Endothelial cell (in vitro differentiated cells): ENCODE results near the gene EMILIN3. TPM values are rescaled to one million over a fixed set of nuclear protein-coding genes. Genes with fewer than 3 reads are reported as not detected.

Experiments used
- DNase-seq: peaks from one replicate; pipeline ENCODE4 v3.0.0; 2021; ENCODE audit warnings: low spot score
- H3K27ac Mint-ChIP-seq: one replicate; pipeline ENCODE4 v1.8.0; 2021; ENCODE audit warnings: mixed read lengths, inconsistent platforms; ENCODE audit not compliant: unreplicated experiment
- H3K27me3 Mint-ChIP-seq: one replicate; pipeline ENCODE4 v1.8.0; 2021; ENCODE audit warnings: mild to moderate bottlenecking, moderate library complexity, mixed read lengths, inconsistent platforms; ENCODE audit not compliant: unreplicated experiment
- H3K36me3 Mint-ChIP-seq: one replicate; pipeline ENCODE4 v1.8.0; 2021; ENCODE audit warnings: mild to moderate bottlenecking, low read depth, mixed read lengths, inconsistent platforms; ENCODE audit not compliant: unreplicated experiment
- H3K4me1 Mint-ChIP-seq: one replicate; pipeline ENCODE4 v1.8.0; 2021; ENCODE audit warnings: mild to moderate bottlenecking, mixed read lengths, inconsistent platforms; ENCODE audit not compliant: unreplicated experiment
- H3K4me3 Mint-ChIP-seq: one replicate; pipeline ENCODE4 v1.8.0; 2021; ENCODE audit warnings: mild to moderate bottlenecking, mixed read lengths, inconsistent platforms; ENCODE audit not compliant: unreplicated experiment
- H3K9me3 Mint-ChIP-seq: one replicate; pipeline ENCODE4 v1.8.0; 2021; ENCODE audit warnings: mixed read lengths, inconsistent platforms; ENCODE audit not compliant: unreplicated experiment
- CTCF ChIP-seq: fragments of 200-600 bp; sonication (generic); IDR thresholded peaks from one replicate; pipeline ENCODE4 v1.5.0; 2021; ENCODE audit warnings: antibody characterized with exemption; ENCODE audit not compliant: unreplicated experiment
- total RNA-seq: library from RNA; stranded (reverse); fragmentation: NEBNext Ultra II Directional; extraction: Animal tissue kit (Norgen Biotek cat#: 25700); gene quantifications from one replicate; pipeline ENCODE4 v1.2.1, GENCODE V29; 2021; ENCODE audit not compliant: unreplicated experiment

Gene EMILIN3
- total RNA-seq, 1 donor from 2014 or later = 0.28 TPM

DNA sequence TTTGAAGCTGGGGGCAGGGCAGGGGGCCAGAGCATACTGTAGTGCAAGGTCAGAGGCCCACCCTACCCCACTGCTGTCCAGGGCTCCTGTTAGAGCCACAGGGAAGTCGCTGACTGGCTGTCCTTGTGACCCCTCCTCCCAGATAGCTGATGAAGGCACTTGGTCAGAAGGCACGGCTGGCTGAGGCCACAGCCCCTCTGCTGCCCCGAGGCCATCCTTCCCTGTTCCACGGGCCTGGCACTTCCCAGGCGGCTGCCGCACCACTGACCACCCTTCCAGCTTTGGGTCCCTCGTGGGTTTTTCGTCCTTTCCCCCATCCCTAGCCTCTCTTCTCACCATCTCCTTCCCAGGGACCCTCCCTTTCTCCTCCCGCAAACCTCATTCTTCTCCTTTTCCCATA, 9.2 kb upstream of the EMILIN3 start:
- H3K9me3 Mint-ChIP-seq = peaks cover 10% of the 10 kb centered on the region
- DNase-seq = no peak
- no peak for TF ChIP-seq CTCF
- H3K27me3 Mint-ChIP-seq = peaks cover 10% of the 10 kb centered on the region
- no peak overlapping the region for H3K27ac Mint-ChIP-seq
- peaks cover 12% of the 10 kb centered on the region for H3K36me3 Mint-ChIP-seq
- no peak overlapping the region for H3K4me3 Mint-ChIP-seq
- H3K4me1 Mint-ChIP-seq = peaks cover 8% of the 10 kb centered on the region

DNA sequence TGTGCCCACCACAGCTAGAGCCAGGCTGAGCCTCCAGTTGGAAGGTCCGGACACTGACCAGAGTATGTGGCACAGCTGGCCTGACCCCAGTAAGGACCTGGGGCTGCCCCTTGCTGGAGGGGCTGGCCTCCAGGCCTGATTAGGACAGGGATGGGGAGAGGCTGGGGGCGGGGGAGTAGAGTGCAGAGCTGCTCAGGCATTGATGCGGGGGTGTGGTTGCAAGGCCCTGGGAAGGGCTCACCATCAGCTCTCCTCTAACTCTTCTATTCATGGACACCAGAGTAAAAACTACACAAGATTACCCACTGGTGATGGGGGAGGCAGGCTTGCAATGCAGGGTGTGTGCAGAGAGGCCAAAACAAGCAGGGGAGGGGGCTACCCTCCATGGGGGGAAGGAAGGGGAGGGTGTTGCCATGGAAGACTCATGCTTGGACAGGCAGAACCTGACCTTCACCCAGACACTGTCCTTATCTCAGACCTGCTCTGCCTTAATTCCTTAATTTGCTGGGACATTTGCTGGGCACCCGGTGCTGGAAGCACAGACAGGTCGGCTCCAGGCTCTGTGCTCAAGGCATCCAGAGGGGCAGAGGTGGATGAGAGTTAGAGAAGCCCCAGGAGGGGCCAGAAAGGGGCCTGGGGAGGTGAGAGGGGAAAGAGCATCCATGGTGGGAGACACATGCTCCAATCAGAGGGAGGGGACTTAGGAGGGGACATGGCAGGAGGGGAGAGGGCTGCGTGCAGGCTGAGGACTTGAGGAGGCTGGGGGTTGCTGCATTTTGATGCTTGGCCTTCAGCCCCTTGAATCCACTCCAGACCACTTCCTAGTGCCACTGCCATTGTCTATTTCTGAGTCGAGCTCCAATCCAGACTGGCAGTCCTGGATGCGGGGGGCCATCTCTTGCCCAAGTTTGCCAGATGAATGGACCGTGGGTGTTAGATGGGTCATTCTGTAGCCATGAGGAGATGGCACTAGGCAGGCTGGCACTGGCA, 7.6 kb upstream of the EMILIN3 start:
- Mint-ChIP-seq H3K9me3 (peaks cover 10% of the 10 kb centered on the region), H3K4me3 (no peak overlapping the region), H3K27me3 (peaks cover 7% of the 10 kb centered on the region), H3K4me1 (no peaks in the 10 kb centered on the region), H3K36me3 (peaks cover 12% of the 10 kb centered on the region), H3K27ac (no peak overlapping the region)
- no peak for TF ChIP-seq CTCF
- DNase-seq = no peak

DNA sequence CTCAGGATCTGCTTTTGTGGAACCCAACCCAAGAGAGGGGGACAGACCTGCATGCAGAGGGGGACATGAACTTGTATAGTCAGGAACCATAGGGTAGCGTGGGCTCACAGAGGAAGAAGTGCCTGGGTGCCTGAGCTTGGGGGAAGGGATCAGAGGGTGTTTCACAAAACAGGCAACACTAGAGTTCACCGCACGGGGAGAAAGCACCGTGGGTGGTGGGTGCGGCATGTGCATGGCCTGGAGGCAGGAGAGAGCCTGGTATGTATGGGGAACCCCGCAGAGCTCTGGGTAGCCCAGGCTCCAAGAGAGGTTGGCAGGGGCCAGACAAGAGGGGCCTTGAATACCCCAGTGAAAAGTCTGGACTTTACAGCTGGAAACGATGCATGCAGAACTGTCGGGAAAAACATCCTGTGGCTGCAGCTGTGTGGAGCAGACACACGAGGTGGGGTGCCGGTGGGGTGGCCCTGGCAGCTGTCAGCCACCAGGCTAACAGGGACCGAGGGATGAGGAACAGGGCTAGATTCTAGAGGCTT, 6.7 kb upstream of the EMILIN3 start:
- TF ChIP-seq CTCF = no peak
- Mint-ChIP-seq H3K27me3 (peaks cover 7% of the 10 kb centered on the region), H3K36me3 (peaks cover 12% of the 10 kb centered on the region), H3K27ac (no peak overlapping the region), H3K9me3 (peaks cover 10% of the 10 kb centered on the region), H3K4me3 (no peak overlapping the region), H3K4me1 (no peaks in the 10 kb centered on the region)
- DNase-seq = no peak

DNA sequence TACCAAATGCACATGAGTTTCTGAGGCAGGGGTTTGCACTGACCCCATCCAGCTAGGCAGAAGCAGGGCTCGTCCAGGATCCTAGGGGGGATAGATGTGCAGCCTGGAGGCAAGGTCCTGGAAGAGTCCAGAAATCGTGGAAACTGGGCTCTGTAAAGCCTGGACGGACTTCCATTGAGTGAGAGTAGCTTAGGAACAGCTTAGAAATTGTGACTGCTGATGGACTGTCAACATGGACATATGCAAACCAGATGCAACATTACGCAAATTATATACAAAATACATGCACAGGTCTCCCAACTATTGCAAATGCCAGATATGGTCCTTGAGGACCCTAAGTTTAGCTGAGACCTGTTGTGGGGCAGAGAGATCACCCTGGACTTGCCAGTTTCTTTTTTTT, 4.8 kb upstream of the EMILIN3 start:
- no peak for TF ChIP-seq CTCF
- Mint-ChIP-seq H3K27me3 (peaks cover 14% of the 10 kb centered on the region), H3K9me3 (peaks cover 10% of the 10 kb centered on the region), H3K4me1 (peaks cover 3% of the 10 kb centered on the region), H3K4me3 (no peak overlapping the region), H3K36me3 (peaks cover 12% of the 10 kb centered on the region), H3K27ac (no peak overlapping the region)
- DNase-seq = no peak

DNA sequence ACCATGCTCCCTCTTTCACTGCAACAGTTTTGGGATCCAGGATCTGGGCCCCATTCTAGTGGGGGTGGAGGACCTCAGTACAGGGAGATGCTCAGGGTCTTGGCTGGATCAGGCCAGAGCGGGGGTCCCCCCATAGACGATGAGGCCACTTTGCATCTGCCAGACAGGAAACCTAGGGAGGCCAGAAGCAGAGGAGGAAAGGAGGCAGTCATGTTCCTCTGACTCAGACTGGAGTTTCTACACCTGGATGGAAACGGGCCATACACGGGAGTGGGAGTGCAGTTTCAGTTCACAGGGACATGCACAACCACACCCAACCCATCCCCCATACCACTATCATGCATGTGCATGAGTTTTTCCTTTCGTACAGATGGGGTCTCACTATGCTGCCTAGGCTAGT, 3.6 kb upstream of the EMILIN3 start:
- Mint-ChIP-seq H3K4me3 (no peak overlapping the region), H3K36me3 (peaks cover 15% of the 10 kb centered on the region), H3K4me1 (peaks cover 5% of the 10 kb centered on the region), H3K9me3 (peaks cover 10% of the 10 kb centered on the region), H3K27me3 (peaks cover 17% of the 10 kb centered on the region), H3K27ac (no peak overlapping the region)
- TF ChIP-seq CTCF = no peak
- DNase-seq = no peak
